HG03469 (cell line): Measurements from ENCODE around the gene EDA.

Source experiments
- ATAC-seq: cut with Tn5 transposase; IDR thresholded peaks from one replicate; pipeline ENCODE4 v1.9.1; 2021; ENCODE audit warnings: mild to moderate bottlenecking, moderate library complexity, moderate number of reproducible peaks; ENCODE audit not compliant: unreplicated experiment

The EDA gene

GRCh38 chrX:70054391-70054790, 438.5 kb downstream of the EDA start:
- no peak for ATAC-seq

DNA sequence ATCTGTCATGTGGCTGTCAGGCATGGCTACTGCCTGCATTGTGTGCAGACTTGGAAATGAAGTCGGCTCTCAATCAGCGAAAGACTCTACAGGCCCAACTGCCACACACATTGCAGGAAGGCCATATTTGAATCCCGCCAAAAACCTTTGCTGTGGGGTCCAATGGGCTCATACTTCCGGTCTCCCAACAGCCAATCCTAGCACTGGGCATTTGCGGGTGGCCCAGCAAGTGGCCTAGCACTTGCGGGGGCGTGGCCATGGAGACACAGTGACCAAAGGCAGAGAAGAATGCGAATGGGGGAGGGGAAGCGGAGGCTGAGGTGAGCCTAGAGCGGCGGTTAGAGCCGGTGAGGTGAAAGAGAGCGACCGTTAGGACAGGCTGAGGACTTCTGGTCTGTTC, 446.2 kb downstream of the EDA start, which contains the start of gene OTUD6A:
OTUD6A (plus strand) TSS at position 382 of the 400 bp plus-strand sequence. CDS start 68 bp downstream, outside the sequence.
- no peak for ATAC-seq

- no peak for ATAC-seq
These were observed 447.1 kb downstream of the EDA start for GRCh38 chrX:70062961-70063550.

GRCh38 chrX:70066646-70067045, 450.7 kb downstream of the EDA start:
- ATAC-seq, result no peak

DNA sequence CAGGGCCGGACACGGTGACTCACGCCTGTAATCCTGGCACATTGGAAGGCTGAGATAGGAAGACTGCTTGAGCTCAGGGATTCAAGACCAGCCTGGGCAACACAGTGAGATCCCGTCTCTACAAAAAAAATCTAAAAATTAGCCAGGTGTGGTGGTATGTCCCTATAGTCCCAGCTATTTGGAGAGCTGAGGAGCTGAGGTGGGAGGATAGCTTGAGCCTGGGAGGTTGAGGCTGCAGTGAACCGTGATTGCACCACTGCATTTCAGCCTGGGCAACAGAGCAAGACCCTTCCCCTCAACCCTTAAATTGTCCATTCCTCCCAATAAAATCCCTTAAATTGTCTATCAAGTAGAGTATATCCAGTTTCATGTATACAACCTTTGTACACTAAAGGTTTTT, 463.4 kb downstream of the EDA start:
- ATAC-seq, result no peak

GRCh38 chrX:70079870-70080269, 464.0 kb downstream of the EDA start:
- no peak for ATAC-seq

GRCh38 chrX:70082723-70083122, 466.8 kb downstream of the EDA start:
- ATAC-seq, result no peak

DNA sequence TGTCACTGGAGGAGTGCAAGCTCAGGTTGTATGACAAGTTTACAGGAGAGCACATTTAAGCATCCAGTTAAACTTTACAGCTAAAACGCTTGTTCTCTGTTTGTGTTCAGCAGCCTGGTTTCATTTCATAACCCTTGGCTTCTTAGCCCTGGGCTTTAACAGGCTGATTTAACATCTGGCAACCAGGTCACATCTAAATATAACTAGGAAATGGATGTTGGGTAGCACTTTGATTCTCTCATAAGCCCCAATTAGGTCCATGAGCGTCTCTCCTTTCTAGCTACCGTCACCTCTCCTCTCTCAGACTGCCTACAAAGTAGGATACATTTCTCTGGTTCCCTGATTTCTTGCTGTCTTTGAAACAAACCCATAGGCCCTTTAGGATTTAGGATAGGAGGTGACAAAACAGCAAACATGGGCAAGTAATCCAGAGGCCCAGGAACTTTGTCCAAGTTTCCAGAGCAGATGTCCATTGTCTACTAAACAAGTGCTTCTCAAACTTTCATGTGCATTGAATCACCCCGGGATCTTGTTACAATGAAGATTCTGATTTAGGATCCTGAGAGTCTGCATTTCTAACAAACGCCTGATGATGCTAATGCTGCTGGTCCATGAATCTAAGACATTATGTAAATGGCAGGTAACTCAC, 468.8 kb downstream of the EDA start:
- no peak for ATAC-seq

DNA sequence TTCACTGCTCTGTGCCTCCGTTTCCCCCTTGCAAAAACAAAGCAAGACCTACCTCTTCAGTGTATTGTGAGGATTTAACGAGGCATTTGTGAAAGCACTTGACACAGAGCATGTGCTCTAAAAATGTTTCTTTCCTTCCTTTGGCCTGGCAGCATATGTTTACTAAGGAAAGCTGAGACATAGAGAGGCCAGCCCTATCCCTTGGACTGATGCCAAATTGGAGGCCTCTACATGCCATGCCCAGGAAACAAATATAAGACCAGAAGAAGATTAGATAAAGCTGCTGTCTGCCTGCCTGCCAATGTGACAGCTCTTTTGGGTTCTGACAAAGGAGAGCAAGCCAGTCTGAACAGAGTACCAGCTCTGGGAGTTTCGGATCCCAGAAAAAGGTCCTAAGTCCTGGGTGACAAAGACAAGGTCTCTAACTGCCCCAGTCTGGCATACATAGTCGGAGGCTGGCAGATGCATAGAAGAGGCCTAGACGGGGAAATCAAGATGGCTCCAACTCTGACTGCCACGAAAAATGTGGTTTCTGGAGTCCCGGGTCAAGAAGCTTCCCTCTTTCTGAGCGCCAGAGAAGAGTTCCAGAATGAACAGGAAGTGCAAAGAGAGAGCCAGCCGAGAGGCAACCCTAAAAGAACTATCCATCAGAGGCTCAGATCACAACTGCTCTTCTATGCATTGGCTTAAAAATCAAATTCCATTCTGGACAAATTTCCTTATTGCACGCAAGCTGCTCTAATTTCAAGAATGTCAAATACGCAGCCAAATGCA, 472.1 kb downstream of the EDA start:
- no peak for ATAC-seq

- no peak for ATAC-seq
These were observed 472.8 kb downstream of the EDA start for GRCh38 chrX:70088751-70089150.
